Measurements from ENCODE around the gene CERS4. TPM values are rescaled to one million over a fixed set of nuclear protein-coding genes. Genes with fewer than 3 reads are reported as not detected.

Gene CERS4
- polyA plus RNA-seq, 1 of the 3 experiments (the other 2 are of a cell fraction): 36.5 TPM

DNA sequence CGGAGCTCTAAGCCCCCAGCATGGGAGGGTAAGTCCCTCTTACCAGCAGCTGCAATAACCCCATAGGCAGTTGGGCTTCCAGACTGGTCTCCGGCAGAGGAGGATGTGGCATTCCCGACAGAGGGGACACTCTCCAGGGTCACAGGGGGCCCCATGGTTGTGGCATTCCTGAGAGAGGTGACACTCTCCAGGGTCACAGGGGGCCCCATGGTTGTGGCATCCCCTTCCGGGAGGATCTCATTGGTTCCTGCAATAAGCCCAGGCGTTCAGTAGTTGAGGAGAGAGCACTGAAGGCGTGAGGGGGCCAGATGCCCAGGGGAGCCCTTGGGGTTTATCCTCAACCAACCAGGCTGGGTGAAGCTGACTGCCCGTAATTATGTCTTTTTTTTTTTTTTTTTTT, 93.6 kb downstream of the CERS4 start (continued):
- TF ChIP-seq, protein P1, sequence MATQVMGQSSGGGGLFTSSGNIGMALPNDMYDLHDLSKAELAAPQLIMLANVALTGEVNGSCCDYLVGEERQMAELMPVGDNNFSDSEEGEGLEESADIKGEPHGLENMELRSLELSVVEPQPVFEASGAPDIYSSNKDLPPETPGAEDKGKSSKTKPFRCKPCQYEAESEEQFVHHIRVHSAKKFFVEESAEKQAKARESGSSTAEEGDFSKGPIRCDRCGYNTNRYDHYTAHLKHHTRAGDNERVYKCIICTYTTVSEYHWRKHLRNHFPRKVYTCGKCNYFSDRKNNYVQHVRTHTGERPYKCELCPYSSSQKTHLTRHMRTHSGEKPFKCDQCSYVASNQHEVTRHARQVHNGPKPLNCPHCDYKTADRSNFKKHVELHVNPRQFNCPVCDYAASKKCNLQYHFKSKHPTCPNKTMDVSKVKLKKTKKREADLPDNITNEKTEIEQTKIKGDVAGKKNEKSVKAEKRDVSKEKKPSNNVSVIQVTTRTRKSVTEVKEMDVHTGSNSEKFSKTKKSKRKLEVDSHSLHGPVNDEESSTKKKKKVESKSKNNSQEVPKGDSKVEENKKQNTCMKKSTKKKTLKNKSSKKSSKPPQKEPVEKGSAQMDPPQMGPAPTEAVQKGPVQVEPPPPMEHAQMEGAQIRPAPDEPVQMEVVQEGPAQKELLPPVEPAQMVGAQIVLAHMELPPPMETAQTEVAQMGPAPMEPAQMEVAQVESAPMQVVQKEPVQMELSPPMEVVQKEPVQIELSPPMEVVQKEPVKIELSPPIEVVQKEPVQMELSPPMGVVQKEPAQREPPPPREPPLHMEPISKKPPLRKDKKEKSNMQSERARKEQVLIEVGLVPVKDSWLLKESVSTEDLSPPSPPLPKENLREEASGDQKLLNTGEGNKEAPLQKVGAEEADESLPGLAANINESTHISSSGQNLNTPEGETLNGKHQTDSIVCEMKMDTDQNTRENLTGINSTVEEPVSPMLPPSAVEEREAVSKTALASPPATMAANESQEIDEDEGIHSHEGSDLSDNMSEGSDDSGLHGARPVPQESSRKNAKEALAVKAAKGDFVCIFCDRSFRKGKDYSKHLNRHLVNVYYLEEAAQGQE (IDR thresholded peaks at IDR 0.05; ENCODE audit: low read depth, low read length): no peak
- TF ChIP-seq CHD2 (IDR thresholded peaks at IDR 0.05; ENCODE audit: low read length, partially characterized antibody) (no peak), TAF1 (IDR thresholded peaks at IDR 0.05; ENCODE audit: borderline replicate concordance, low read depth, low read length) (no peak)

DNA sequence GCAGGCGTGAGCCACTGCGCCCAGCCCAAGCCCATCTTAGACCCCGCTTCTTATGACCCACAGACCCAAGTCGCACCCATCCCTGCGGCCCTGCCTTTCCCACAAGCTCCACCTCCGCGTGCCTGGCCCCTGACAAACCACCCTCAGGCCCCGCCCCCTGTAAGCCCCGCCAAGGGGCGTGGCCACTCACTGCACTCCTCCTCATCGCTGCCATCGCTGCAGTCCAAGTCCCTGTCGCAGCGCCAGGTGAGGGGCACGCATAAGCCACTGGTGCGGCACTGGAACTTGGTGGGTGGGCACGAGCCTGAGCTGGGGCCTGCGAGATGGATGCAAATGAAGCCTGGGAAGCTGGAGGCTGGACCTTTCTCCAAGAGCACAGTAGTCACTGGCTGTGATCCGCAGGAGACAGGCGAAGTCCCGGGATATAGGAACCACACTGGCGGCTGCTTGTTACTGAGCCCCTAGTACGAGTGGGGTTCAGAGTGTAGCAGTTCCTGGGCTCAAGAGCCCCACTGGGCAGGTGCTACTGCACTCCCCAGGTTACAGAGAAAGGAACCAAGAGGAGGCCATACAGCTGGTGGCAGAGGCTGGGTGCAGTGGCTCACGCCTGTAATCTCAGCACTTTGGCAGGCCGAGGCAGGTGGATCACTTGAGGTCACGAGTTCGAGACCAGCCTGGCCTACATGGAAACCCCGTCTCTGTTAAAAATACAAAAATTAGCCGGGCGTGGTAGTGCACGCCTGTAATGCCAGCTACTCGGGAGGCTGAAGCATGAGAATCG, 95.9 kb downstream of the CERS4 start:
- TF ChIP-seq EP300 (IDR thresholded peaks at IDR 0.05; ENCODE audit: borderline replicate concordance in 1 of 2, low read depth in 1 of 2, low read length in 1 of 2) (no peak), NRF1 (IDR thresholded peaks at IDR 0.05; ENCODE audit: low read depth, low read length) (no peak), JUND (IDR thresholded peaks at IDR 0.05) (no peak), TEAD4 (IDR thresholded peaks at IDR 0.05; ENCODE audit: borderline replicate concordance, insufficient read depth) (no peak), GATA2 (CRISPR knock-in tag; IDR thresholded peaks at IDR 0.05) (no peak), EZH2phosphoT487 (IDR thresholded peaks at IDR 0.05; ENCODE audit: borderline replicate concordance, low read depth) (no peak)
- TF ChIP-seq, protein P2, sequence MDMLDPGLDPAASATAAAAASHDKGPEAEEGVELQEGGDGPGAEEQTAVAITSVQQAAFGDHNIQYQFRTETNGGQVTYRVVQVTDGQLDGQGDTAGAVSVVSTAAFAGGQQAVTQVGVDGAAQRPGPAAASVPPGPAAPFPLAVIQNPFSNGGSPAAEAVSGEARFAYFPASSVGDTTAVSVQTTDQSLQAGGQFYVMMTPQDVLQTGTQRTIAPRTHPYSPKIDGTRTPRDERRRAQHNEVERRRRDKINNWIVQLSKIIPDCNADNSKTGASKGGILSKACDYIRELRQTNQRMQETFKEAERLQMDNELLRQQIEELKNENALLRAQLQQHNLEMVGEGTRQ (IDR thresholded peaks at IDR 0.05; ENCODE audit: borderline replicate concordance, low read depth, low read length): no peak
- TF ChIP-seq, protein P3, sequence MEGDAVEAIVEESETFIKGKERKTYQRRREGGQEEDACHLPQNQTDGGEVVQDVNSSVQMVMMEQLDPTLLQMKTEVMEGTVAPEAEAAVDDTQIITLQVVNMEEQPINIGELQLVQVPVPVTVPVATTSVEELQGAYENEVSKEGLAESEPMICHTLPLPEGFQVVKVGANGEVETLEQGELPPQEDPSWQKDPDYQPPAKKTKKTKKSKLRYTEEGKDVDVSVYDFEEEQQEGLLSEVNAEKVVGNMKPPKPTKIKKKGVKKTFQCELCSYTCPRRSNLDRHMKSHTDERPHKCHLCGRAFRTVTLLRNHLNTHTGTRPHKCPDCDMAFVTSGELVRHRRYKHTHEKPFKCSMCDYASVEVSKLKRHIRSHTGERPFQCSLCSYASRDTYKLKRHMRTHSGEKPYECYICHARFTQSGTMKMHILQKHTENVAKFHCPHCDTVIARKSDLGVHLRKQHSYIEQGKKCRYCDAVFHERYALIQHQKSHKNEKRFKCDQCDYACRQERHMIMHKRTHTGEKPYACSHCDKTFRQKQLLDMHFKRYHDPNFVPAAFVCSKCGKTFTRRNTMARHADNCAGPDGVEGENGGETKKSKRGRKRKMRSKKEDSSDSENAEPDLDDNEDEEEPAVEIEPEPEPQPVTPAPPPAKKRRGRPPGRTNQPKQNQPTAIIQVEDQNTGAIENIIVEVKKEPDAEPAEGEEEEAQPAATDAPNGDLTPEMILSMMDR (IDR thresholded peaks at IDR 0.05): no peak
- TF ChIP-seq, protein P4, sequence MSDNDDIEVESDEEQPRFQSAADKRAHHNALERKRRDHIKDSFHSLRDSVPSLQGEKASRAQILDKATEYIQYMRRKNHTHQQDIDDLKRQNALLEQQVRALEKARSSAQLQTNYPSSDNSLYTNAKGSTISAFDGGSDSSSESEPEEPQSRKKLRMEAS (IDR thresholded peaks at IDR 0.05; ENCODE audit: low read depth): no peak
- Histone ChIP-seq H2AFZ (ENCODE audit: low read depth) (no peak overlapping the region), H3K27ac (ENCODE audit: low read depth in 2 of 2, low read length in 1 of 2) (no peak overlapping the region), H3K9me2 (no peaks in the 10 kb centered on the region), H3K4me2 (no peak overlapping the region), H3K79me2 (ENCODE audit: insufficient read depth) (peaks cover 10% of the 10 kb centered on the region; the same call in 1 of the 2 replicates), H3K27me3 (ENCODE audit: insufficient read depth) (no peaks in the 10 kb centered on the region), H3K36me3 (replicated peaks in 1 of 2; ENCODE audit: control insufficient read depth in 1 of 2, insufficient read depth in 2 of 2, low read length in 1 of 2) (peaks cover 0 to 6% of the 10 kb centered on the region in 2 experiments), H3K4me1 (ENCODE audit: control insufficient read depth in 1 of 2, insufficient read depth in 2 of 2, low read depth in 1 of 2, low read length in 1 of 2) (peaks cover 4 to 12% of the 10 kb centered on the region in 2 experiments; a peak in 2 of 4 replicates), H3K9me3 (no peaks in the 10 kb centered on the region), H4K20me1 (ENCODE audit: insufficient read depth) (no peaks in the 10 kb centered on the region), H3K9ac (no peak overlapping the region), H3F3A (replicated peaks; ENCODE audit: insufficient read depth) (peaks cover 10% of the 10 kb centered on the region), H3K4me3 (ENCODE audit: low read depth in 2 of 2, low read length in 1 of 2) (no peak overlapping the region)
- 94% methylated on average over 26 of the region's 33 CpGs for WGBS (ENCODE audit: low lambda C conversion rate)
- POLR2A ChIA-PET: no interaction called here
- DNase-seq: peak; percentile 80
- CTCF ChIA-PET: interaction anchor here (0.5 to 0.7 kb wide), 2 partner anchors 49 to 635 kb away, joined by 3 read pairs; no protein-coding TSS in a partner anchor
